GM18870 (cell line): Measurements from ENCODE around the gene NOL12.
"Not testable (repeated sequence)": the region's sequence is repeated elsewhere in the genome, so short reads cannot be mapped to it uniquely, and the experiment has no call there.

ENCODE experiments used
- ATAC-seq: cut with Tn5 transposase; IDR thresholded peaks from one replicate; pipeline ENCODE4 v1.9.1; 2021; ENCODE audit warnings: moderate library complexity; ENCODE audit not compliant: unreplicated experiment

The NOL12 gene

GRCh38 chr22:37686002-37686982 lies at the start of gene NOL12:
NOL12 (plus strand) TSS chr22:37686343; CDS start chr22:37686393, 50 bp downstream.
- no peak for ATAC-seq

GRCh38 chr22:37636949-37637273 lies 49.2 kb upstream of the NOL12 start:
- no peak for ATAC-seq

- ATAC-seq: no peak
These were observed 47.6 kb upstream of the NOL12 start for GRCh38 chr22:37638391-37639069.

GRCh38 chr22:37639070-37639760 lies 46.9 kb upstream of the NOL12 start, which contains the start of gene SH3BP1:
SH3BP1 (plus strand) TSS chr22:37639669; CDS start chr22:37639788, 119 bp downstream.
- ATAC-seq: no peak

GRCh38 chr22:37639771-37640590 lies 46.2 kb upstream of the NOL12 start:
- ATAC-seq: no peak

GRCh38 chr22:37640591-37641560 lies 45.3 kb upstream of the NOL12 start:
- no peak for ATAC-seq

- ATAC-seq: no peak
These were observed 44.6 kb upstream of the NOL12 start for GRCh38 chr22:37641561-37641949.

GRCh38 chr22:37643225-37643847 lies 42.8 kb upstream of the NOL12 start:
- ATAC-seq: no peak

- ATAC-seq: no peak
These were observed 38.8 kb upstream of the NOL12 start for GRCh38 chr22:37647317-37647716.

- ATAC-seq: no peak
These were observed 38.2 kb upstream of the NOL12 start for GRCh38 chr22:37647928-37648327.

GRCh38 chr22:37650463-37651136 lies 35.5 kb upstream of the NOL12 start:
- ATAC-seq: no peak

GRCh38 chr22:37654563-37655251 lies 31.4 kb upstream of the NOL12 start:
- ATAC-seq: no peak

- no peak for ATAC-seq
These were observed 30.9 kb upstream of the NOL12 start for GRCh38 chr22:37655252-37655563.

GRCh38 chr22:37656583-37656982 lies 29.6 kb upstream of the NOL12 start:
- ATAC-seq: not testable (repeated sequence)

GRCh38 chr22:37657590-37658132 lies 28.5 kb upstream of the NOL12 start:
- ATAC-seq: no peak

- peak; percentile 84 for ATAC-seq
These were observed 27.7 kb upstream of the NOL12 start, which contains the start of gene PDXP for GRCh38 chr22:37658133-37659065. PDXP (plus strand) TSS chr22:37658723; CDS start chr22:37658783, 60 bp downstream.
